ENCODE measurements around the gene PRMT2. TPM values are rescaled to one million over a fixed set of nuclear protein-coding genes. Genes with fewer than 3 reads are reported as not detected.
A peak's percentile ranks its signal among the peaks of the same experiment; 100 is the strongest.
"Not testable (repeated sequence)": the region's sequence is repeated elsewhere in the genome, so short reads cannot be mapped to it uniquely, and the experiment has no call there.

PRMT2 gene
- total and polyA plus RNA-seq, 2 experiments from 2014 or later, result 79.7 to 108 TPM

DNA sequence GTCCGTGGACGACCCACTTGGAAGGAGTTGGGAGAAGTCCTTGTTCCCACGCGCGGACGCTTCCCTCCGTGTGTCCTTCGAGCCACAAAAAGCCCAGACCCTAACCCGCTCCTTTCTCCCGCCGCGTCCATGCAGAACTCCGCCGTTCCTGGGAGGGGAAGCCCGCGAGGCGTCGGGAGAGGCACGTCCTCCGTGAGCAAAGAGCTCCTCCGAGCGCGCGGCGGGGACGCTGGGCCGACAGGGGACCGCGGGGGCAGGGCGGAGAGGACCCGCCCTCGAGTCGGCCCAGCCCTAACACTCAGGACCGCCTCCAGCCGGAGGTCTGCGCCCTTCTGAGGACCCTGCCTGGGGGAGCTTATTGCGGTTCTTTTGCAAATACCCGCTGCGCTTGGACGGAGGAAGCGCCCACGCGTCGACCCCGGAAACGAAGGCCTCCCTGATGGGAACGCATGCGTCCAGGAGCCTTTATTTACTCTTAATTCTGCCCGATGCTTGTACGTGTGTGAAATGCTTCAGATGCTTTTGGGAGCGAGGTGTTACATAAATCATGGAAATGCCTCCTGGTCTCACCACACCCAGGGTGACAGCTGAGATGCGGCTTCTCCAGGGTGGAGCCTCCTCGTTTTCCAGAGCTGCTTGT lies 32.4 kb downstream of the PRMT2 start:
- H3K9me3 ChIP-seq (ENCODE audit: low read depth), result no peaks in the 10 kb centered on the region
- no peaks in the 10 kb centered on the region for H3K27me3 ChIP-seq
- TF ChIP-seq, protein P1, sequence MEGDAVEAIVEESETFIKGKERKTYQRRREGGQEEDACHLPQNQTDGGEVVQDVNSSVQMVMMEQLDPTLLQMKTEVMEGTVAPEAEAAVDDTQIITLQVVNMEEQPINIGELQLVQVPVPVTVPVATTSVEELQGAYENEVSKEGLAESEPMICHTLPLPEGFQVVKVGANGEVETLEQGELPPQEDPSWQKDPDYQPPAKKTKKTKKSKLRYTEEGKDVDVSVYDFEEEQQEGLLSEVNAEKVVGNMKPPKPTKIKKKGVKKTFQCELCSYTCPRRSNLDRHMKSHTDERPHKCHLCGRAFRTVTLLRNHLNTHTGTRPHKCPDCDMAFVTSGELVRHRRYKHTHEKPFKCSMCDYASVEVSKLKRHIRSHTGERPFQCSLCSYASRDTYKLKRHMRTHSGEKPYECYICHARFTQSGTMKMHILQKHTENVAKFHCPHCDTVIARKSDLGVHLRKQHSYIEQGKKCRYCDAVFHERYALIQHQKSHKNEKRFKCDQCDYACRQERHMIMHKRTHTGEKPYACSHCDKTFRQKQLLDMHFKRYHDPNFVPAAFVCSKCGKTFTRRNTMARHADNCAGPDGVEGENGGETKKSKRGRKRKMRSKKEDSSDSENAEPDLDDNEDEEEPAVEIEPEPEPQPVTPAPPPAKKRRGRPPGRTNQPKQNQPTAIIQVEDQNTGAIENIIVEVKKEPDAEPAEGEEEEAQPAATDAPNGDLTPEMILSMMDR (IDR thresholded peaks at IDR 0.05; ENCODE audit: poor library complexity), result no peak
- TF ChIP-seq EZH2phosphoT487 (IDR thresholded peaks at IDR 0.05; ENCODE audit: low read depth, severe bottlenecking, unreplicated experiment) (no peak), EZH2 (IDR thresholded peaks at IDR 0.05; ENCODE audit: borderline replicate concordance) (no peak)
- no peaks in the 10 kb centered on the region for H3K79me2 ChIP-seq
- H3K4me2 ChIP-seq, result peak overlapping the region; percentile 95
- H3K27ac ChIP-seq, result peak overlapping the region; percentile 27
- H3K36me3 ChIP-seq (replicated peaks; ENCODE audit: insufficient read depth, low read depth), result no peaks in the 10 kb centered on the region
- H3K4me3 ChIP-seq, result peak overlapping the region; percentile 70
- H3K4me1 ChIP-seq (ENCODE audit: insufficient read depth), result no peaks in the 10 kb centered on the region
- no peaks in the 10 kb centered on the region for H4K20me1 ChIP-seq (ENCODE audit: insufficient read depth, poor library complexity, severe bottlenecking)
- no peaks in the 10 kb centered on the region for H3K9me2 ChIP-seq (replicated peaks; ENCODE audit: insufficient read depth)
- peak overlapping the region; percentile 83 for H2AFZ ChIP-seq
- DNase-seq (ENCODE audit: low spot score), result peak; percentile 41
- WGBS (ENCODE audit: low lambda C conversion rate, missing lambda C conversion rate), result under 1% methylated on average over 50 of the region's 53 CpGs

DNA sequence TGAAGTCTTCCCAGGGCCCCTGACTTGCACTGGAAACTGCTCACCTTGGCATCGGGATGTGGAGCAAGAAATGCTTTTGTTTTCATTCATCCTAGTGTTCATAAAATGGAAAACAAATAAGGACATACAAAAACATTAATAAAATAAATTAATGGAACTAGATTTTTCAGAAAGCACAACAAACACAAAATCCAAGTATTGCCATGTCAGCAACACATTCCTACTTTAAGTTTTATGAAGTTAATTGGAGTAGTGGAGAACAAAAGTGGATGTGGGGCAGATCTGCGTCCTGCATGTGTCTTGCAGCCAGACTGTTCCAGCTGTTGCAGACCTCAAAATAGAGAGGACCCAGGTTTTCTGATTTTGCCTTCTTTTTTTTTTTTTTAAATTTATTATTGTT lies 32.9 kb downstream of the PRMT2 start:
- Histone ChIP-seq H3K4me3 (peak overlapping the region; percentile 70), H3K27ac (no peak overlapping the region), H4K20me1 (ENCODE audit: insufficient read depth, poor library complexity, severe bottlenecking) (no peaks in the 10 kb centered on the region), H3K79me2 (no peaks in the 10 kb centered on the region), H3K36me3 (replicated peaks; ENCODE audit: insufficient read depth, low read depth) (no peaks in the 10 kb centered on the region), H3K9me3 (ENCODE audit: low read depth) (no peaks in the 10 kb centered on the region), H2AFZ (peak overlapping the region; percentile 83), H3K4me1 (ENCODE audit: insufficient read depth) (no peaks in the 10 kb centered on the region), H3K4me2 (peak overlapping the region; percentile 95), H3K27me3 (no peaks in the 10 kb centered on the region), H3K9me2 (replicated peaks; ENCODE audit: insufficient read depth) (no peaks in the 10 kb centered on the region)
- no peak for DNase-seq (ENCODE audit: low spot score)
- WGBS (ENCODE audit: low lambda C conversion rate, missing lambda C conversion rate), result 70% methylated on average over 2 of the region's 2 CpGs
- no peak for TF ChIP-seq EZH2 (IDR thresholded peaks at IDR 0.05; ENCODE audit: borderline replicate concordance)
- TF ChIP-seq EZH2phosphoT487 (IDR thresholded peaks at IDR 0.05; ENCODE audit: low read depth, severe bottlenecking, unreplicated experiment), result no peak
- TF ChIP-seq, protein P1 (IDR thresholded peaks at IDR 0.05; ENCODE audit: poor library complexity), result no peak

DNA sequence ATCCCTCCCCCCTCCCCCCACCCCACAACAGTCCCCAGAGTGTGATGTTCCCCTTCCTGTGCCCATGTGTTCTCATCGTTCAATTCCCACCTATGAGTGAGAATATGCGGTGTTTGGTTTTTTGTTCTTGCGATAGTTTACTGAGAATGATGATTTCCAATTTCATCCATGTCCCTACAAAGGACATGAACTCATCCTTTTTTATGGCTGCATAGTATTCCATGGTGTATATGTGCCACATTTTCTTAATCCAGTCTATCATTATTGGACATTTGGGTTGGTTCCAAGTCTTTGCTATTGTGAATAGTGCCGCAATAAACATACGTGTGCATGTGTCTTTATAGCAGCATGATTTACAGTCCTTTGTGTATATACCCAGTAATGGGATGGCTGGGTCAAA lies 33.4 kb downstream of the PRMT2 start:
- not testable (repeated sequence) for H3K79me2 ChIP-seq; H3K4me2 ChIP-seq; H3K9me3 ChIP-seq (ENCODE audit: low read depth); H3K4me1 ChIP-seq (ENCODE audit: insufficient read depth); H3K4me3 ChIP-seq; H3K27ac ChIP-seq; DNase-seq (ENCODE audit: low spot score); H4K20me1 ChIP-seq (ENCODE audit: insufficient read depth, poor library complexity, severe bottlenecking); H3K36me3 ChIP-seq (replicated peaks; ENCODE audit: insufficient read depth, low read depth); H2AFZ ChIP-seq; H3K27me3 ChIP-seq; H3K9me2 ChIP-seq (replicated peaks; ENCODE audit: insufficient read depth)
- no CpG with 5 or more reads among the region's 5 CpGs for WGBS (ENCODE audit: low lambda C conversion rate, missing lambda C conversion rate)

DNA sequence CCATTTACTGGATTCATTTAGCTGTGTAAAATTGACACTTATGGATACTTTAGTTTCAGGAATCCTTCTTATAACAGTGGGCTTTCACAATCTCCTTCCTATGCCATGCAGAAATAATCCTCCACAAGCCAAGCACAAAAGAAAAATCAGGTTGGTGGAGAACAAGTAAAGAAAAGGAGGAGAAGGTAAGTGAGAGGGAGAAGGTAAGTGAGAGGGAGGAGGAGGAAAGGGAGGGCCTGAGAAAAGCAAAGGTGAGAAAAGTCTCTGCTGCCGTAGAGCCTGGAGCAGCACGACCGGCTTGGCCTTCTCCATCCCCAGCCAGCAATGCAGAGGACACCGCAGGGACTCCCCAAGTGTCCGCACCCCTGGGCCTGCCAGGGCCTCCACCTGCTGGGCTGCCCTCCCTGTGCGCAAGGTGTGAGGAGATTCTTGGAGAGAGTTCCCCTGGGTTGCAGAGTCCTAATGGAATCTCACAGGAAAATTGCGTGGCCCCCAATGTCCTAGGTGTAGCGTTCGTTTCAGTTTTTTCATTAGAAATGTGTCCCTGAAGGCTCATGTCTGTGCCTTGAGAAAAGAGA lies 39.0 kb downstream of the PRMT2 start:
- Histone ChIP-seq H3K4me1 (ENCODE audit: insufficient read depth) (no peaks in the 10 kb centered on the region), H3K4me2 (no peak overlapping the region), H3K79me2 (no peaks in the 10 kb centered on the region), H3K4me3 (no peak overlapping the region), H3K9me3 (ENCODE audit: low read depth) (no peaks in the 10 kb centered on the region), H3K9me2 (replicated peaks; ENCODE audit: insufficient read depth) (no peaks in the 10 kb centered on the region), H3K36me3 (replicated peaks; ENCODE audit: insufficient read depth, low read depth) (no peaks in the 10 kb centered on the region), H2AFZ (no peak overlapping the region), H4K20me1 (ENCODE audit: insufficient read depth, poor library complexity, severe bottlenecking) (no peaks in the 10 kb centered on the region), H3K27me3 (no peaks in the 10 kb centered on the region), H3K27ac (no peak overlapping the region)
- TF ChIP-seq EZH2 (IDR thresholded peaks at IDR 0.05; ENCODE audit: borderline replicate concordance), result no peak
- TF ChIP-seq, protein P1 (IDR thresholded peaks at IDR 0.05; ENCODE audit: poor library complexity), result no peak
- no peak for TF ChIP-seq EZH2phosphoT487 (IDR thresholded peaks at IDR 0.05; ENCODE audit: low read depth, severe bottlenecking, unreplicated experiment)
- DNase-seq (ENCODE audit: low spot score), result no peak
- 85% methylated on average over 9 of the region's 9 CpGs for WGBS (ENCODE audit: low lambda C conversion rate, missing lambda C conversion rate)
